ENCODE measurements around the gene FBN2. TPM values are rescaled to one million over a fixed set of nuclear protein-coding genes. Genes with fewer than 3 reads are reported as not detected.

Gene FBN2
- total and polyA plus RNA-seq, 2 of the 4 experiments (the other 2 are of a cell fraction) = 26.7 to 69.0 TPM

DNA sequence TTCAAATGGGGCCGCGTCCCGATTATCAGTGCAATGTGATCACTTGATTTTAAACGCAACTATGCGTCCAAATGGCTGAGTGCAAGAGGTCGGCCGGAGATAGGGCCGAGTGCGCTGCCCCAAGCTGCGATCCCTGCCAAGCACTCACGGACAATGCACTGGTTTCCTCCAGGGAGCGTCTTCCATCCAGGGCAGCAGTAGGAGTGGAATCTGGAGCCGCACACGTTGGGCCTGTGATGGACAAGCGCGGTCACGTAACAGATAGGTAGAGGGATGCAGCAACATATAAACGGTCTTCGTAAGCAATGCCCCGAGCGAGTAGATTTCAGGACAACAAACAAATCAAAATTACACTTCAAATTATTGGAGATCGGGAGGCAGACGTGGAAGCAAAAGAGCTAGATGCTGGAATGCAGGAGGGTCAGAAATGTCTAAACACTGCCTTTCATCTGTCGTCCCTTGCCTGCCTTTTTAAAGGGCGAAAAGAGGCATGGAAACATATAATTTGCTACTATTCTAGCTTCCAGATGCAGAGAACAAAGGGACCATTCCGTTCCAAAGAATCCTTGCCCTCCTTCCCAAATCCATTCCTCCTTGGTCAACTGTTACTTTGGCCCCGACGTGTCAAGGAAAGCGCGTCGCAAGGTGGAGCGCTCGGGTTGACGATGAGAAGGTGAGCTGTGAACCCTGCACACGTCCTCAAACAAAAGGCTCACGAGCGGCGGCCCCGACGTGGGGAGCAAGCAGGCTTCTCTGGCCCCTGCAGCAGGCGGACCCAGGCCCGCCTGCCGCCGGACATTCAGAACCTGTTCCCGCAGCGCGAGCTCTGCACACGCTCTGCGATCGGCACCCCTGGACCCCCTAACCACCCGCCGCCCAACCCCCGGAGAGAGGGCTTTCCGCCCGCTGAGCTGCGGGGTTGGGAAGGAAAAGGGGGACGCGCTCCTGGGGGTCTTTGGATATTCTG is 1.5 kb downstream of the FBN2 start:
- Histone ChIP-seq H3K79me1 (ENCODE audit: low read depth in 1 of 2, low read length in 2 of 2) (peaks cover 7 to 26% of the 10 kb centered on the region in 2 experiments; a peak in 3 of 4 replicates), H3K9me1 (ENCODE audit: insufficient read depth, low read length) (peaks cover 11% of the 10 kb centered on the region), H2BK5ac (ENCODE audit: low read depth, low read length, poor library complexity, severe bottlenecking) (peak overlapping the region; percentile 23), H3K14ac (replicated peaks; ENCODE audit: low read depth, low read length) (peak overlapping the region; percentile 29; the same call in 1 of the 2 replicates), H2AK5ac (ENCODE audit: low read depth, low read length) (no peak overlapping the region; the same call in 1 of the 2 replicates), H2BK15ac (ENCODE audit: low read depth, low read length) (no peak overlapping the region), H3K56ac (ENCODE audit: extremely low read depth, insufficient read depth, low read length) (no peak overlapping the region; the same call in 1 of the 2 replicates), H3K4me3 (ENCODE audit: insufficient read depth, low read depth, low read length) (peak overlapping the region; percentile 81), H2BK20ac (ENCODE audit: low read depth, low read length) (no peak overlapping the region), H4K91ac (ENCODE audit: insufficient read depth, low read depth, low read length) (no peak overlapping the region), H3K9ac (ENCODE audit: low read depth, low read length) (peak overlapping the region; percentile 65), H3K4me1 (ENCODE audit: control insufficient read depth, insufficient read depth, low read length) (peaks cover 6% of the 10 kb centered on the region), H3K27me3 (ENCODE audit: control insufficient read depth, insufficient read depth, low read length) (no peaks in the 10 kb centered on the region), H4K20me1 (ENCODE audit: insufficient read depth, low read length) (peaks cover 32% of the 10 kb centered on the region; the same call in 1 of the 2 replicates), H3K18ac (ENCODE audit: low read depth, low read length) (peak overlapping the region; percentile 21; the same call in 1 of the 2 replicates), H3K23ac (ENCODE audit: low read depth, low read length) (peak overlapping the region; percentile 87), H4K5ac (ENCODE audit: low read depth, low read length) (peak overlapping the region; percentile 5; the same call in 1 of the 2 replicates), H3K9me3 (ENCODE audit: control insufficient read depth, insufficient read depth, low read length) (no peaks in the 10 kb centered on the region), H3K4ac (ENCODE audit: low read depth, low read length) (peak overlapping the region; percentile 30), H3K4me2 (ENCODE audit: low read depth, low read length) (peak overlapping the region; percentile 93), H3K27ac (ENCODE audit: insufficient read depth, low read length) (peak overlapping the region; percentile 63), H3K36me3 (ENCODE audit: control insufficient read depth, insufficient read depth, low read length) (peaks cover 14% of the 10 kb centered on the region), H2AK9ac (replicated peaks; ENCODE audit: low read depth, low read length, poor library complexity) (peak overlapping the region; percentile 39), H2AFZ (replicated peaks; ENCODE audit: low read length, poor library complexity) (peak overlapping the region; percentile 96), H4K8ac (ENCODE audit: low read depth in 2 of 2, low read length in 2 of 2) (no peak overlapping the region), H2BK120ac (ENCODE audit: low read depth, low read length) (no peak overlapping the region; the same call in 1 of the 2 replicates)
- in situ Hi-C loops (cut with MboI; ENCODE audit: low sequenced_read_pairs) (loop anchor here (5.0 kb wide), 1 partner anchor 136 kb away; no protein-coding TSS in a partner anchor), dilution Hi-C loops (cut with HindIII; ENCODE audit: low sequenced_read_pairs, unreplicated experiment) (no loop called here), intact Hi-C loops (cut with micrococcal nuclease) (loop anchor here (1.0 to 10.0 kb wide), 4 partner anchors 108 to 291 kb away; no protein-coding TSS in a partner anchor)
- DNase-seq (peak; percentile 30), ATAC-seq (ENCODE audit: low read depth) (no peak)
- ChIA-PET CTCF (interaction anchor here (0.6 to 2.2 kb wide), 6 partner anchors 15 to 141 kb away, joined by 3 to 7 read pairs (median 3); no protein-coding TSS in a partner anchor), POLR2A (ENCODE audit: unreplicated experiment) (interaction anchor here (1.9 kb wide), 1 partner anchor 136 kb away, joined by 8 read pairs; no protein-coding TSS in a partner anchor)
- 47% methylated on average over 7 of the region's 58 CpGs; no CpG with 5 or more reads in 1 of the 2 experiments for WGBS, 2 experiments (ENCODE audit: extremely low coverage in 2 of 2, insufficient read length in 1 of 2)
- TF ChIP-seq, protein P1, sequence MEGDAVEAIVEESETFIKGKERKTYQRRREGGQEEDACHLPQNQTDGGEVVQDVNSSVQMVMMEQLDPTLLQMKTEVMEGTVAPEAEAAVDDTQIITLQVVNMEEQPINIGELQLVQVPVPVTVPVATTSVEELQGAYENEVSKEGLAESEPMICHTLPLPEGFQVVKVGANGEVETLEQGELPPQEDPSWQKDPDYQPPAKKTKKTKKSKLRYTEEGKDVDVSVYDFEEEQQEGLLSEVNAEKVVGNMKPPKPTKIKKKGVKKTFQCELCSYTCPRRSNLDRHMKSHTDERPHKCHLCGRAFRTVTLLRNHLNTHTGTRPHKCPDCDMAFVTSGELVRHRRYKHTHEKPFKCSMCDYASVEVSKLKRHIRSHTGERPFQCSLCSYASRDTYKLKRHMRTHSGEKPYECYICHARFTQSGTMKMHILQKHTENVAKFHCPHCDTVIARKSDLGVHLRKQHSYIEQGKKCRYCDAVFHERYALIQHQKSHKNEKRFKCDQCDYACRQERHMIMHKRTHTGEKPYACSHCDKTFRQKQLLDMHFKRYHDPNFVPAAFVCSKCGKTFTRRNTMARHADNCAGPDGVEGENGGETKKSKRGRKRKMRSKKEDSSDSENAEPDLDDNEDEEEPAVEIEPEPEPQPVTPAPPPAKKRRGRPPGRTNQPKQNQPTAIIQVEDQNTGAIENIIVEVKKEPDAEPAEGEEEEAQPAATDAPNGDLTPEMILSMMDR (conservative IDR thresholded peaks at IDR 0.05; ENCODE audit: low read depth, low read length) = 0 out of 2 replicates have a peak, but pooled peaks have one; percentile 2
- TF ChIP-seq SMC3 (IDR thresholded peaks at IDR 0.05; ENCODE audit: low read depth, low read length) = peak; percentile 18; the same call in 1 of the 2 replicates
- TF ChIP-seq MAZ (IDR thresholded peaks at IDR 0.05; ENCODE audit: borderline replicate concordance, low read depth, low read length) = no peak
- no peak for TF ChIP-seq FOS (IDR thresholded peaks at IDR 0.05; ENCODE audit: low read depth, low read length)
- peak; percentile 39; the same call in 1 of the 2 replicates for TF ChIP-seq RAD21 (IDR thresholded peaks at IDR 0.05; ENCODE audit: low read length)
- no TSS peak for BruUV-seq (replicated peaks)
